HEK293T (cell line): Measurements from ENCODE around the gene S100A3.

Source experiments
- ARNT ChIP-seq: fragments of 450-650 bp; IDR thresholded peaks from 2 replicates; pipeline ENCODE4 v1.6.1; 2017; ENCODE audit warnings: mild to moderate bottlenecking
- BHLHE40 ChIP-seq: fragments of 450-650 bp; IDR thresholded peaks from 2 replicates; pipeline ENCODE4 v1.6.1; 2016; ENCODE audit warnings: mild to moderate bottlenecking, moderate library complexity, borderline replicate concordance
- FOXA1 ChIP-seq: fragments of 450-650 bp; IDR thresholded peaks from 2 replicates; pipeline ENCODE4 v1.6.1; 2016; ENCODE audit warnings: mild to moderate bottlenecking
- FOXM1 ChIP-seq: fragments of 450-650 bp; IDR thresholded peaks from 2 replicates; pipeline ENCODE4 v1.6.1; 2017; ENCODE audit warnings: mild to moderate bottlenecking, borderline replicate concordance
- HDGF ChIP-seq: fragments of 450-650 bp; IDR thresholded peaks from 2 replicates; pipeline ENCODE4 v1.6.1; 2017; ENCODE audit warnings: antibody characterized with exemption, borderline replicate concordance
- L3MBTL2 ChIP-seq: fragments of 450-650 bp; conservative IDR thresholded peaks from 2 replicates; pipeline ENCODE4 v1.6.1; 2016; ENCODE audit warnings: mild to moderate bottlenecking
- SP1 ChIP-seq: fragments of 450-650 bp; IDR thresholded peaks from 2 replicates; pipeline ENCODE4 v1.6.1; 2017
- SUZ12 ChIP-seq: fragments of 450-650 bp; IDR thresholded peaks from 2 replicates; pipeline ENCODE4 v1.6.1; 2016; ENCODE audit warnings: mild to moderate bottlenecking
- TARDBP ChIP-seq: fragments of 450-650 bp; IDR thresholded peaks from 2 replicates; pipeline ENCODE4 v1.6.1; 2016

DNA sequence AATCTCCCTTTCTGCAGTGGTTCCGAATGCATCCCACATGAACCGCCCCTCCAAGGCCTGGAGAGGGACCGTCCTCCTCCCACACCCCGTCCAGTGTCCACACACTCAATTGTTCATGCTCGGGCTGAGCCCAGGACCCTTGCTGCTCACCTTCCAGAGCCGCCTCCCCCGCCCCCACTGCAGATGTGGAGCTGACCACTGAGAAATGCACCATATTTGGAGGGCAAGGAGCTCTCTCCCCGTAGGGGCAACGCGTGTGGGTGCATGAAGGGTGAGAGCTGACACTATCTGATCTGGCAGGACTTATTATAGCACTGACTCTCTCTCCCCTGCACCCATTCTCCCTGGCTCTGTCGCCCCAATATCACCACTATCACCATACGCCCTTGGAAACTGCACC, 4.0 kb upstream of the S100A3 start:
- TF ChIP-seq L3MBTL2, result no peak
- TF ChIP-seq TARDBP, result no peak
- TF ChIP-seq HDGF, result no peak
- TF ChIP-seq FOXA1, result no peak
- TF ChIP-seq FOXM1, result no peak
- no peak for TF ChIP-seq ARNT
- TF ChIP-seq SP1, result no peak
- no peak for TF ChIP-seq SUZ12
- no peak for TF ChIP-seq BHLHE40
